GM12801 (cell line): ENCODE data around the gene OSBPL3.

Experiments used
- CTCF ChIP-seq: IDR thresholded peaks from one replicate; pipeline ENCODE4 v1.5.1; 2011; ENCODE audit warnings: control low read depth; ENCODE audit not compliant: insufficient read length; ENCODE audit errors: extremely low read depth

Gene OSBPL3

GRCh38 chr7:24800073-24800472, 179.9 kb downstream of the OSBPL3 start:
- TF ChIP-seq CTCF = no peak

GRCh38 chr7:24799506-24799905, 180.5 kb downstream of the OSBPL3 start:
- no peak for TF ChIP-seq CTCF

GRCh38 chr7:24798261-24798660, 181.7 kb downstream of the OSBPL3 start:
- TF ChIP-seq CTCF = no peak

- TF ChIP-seq CTCF = no peak
These were observed 182.7 kb downstream of the OSBPL3 start for GRCh38 chr7:24797270-24797669.

GRCh38 chr7:24795407-24795767, 184.6 kb downstream of the OSBPL3 start:
- no peak for TF ChIP-seq CTCF

GRCh38 chr7:24793982-24794648, 185.9 kb downstream of the OSBPL3 start:
- TF ChIP-seq CTCF = no peak

- TF ChIP-seq CTCF = no peak
These were observed 190.9 kb downstream of the OSBPL3 start for GRCh38 chr7:24788961-24789576.

GRCh38 chr7:24788075-24788474, 191.9 kb downstream of the OSBPL3 start:
- TF ChIP-seq CTCF = no peak
